HL-60/S4 (cell line): ENCODE results near the gene MARS1.
"Not testable (repeated sequence)": the region's sequence is repeated elsewhere in the genome, so short reads cannot be mapped to it uniquely, and the experiment has no call there.

Experiments
- in situ Hi-C: fragments of 300-500 bp; cut with MboI; formaldehyde crosslinking; loops from 2 replicates; pipeline ENCODE4 v1.14.3; 2022; ENCODE audit warnings: low sequenced_read_pairs

Gene MARS1

GRCh38 chr12:57515408-57515933, 27.6 kb downstream of the MARS1 start:
- in situ Hi-C loops, result no loop called here

- in situ Hi-C loops, result no loop called here
Measured at GRCh38 chr12:57515934-57516541, 28.2 kb downstream of the MARS1 start.

- in situ Hi-C loops, result no loop called here
Measured at GRCh38 chr12:57516617-57517153, 28.8 kb downstream of the MARS1 start.

GRCh38 chr12:57517187-57517586, 29.3 kb downstream of the MARS1 start:
- in situ Hi-C loops, result no loop called here

GRCh38 chr12:57517718-57518117, 29.9 kb downstream of the MARS1 start:
- in situ Hi-C loops, result not testable (repeated sequence)

- in situ Hi-C loops, result no loop called here
Measured at GRCh38 chr12:57518176-57518919, 30.5 kb downstream of the MARS1 start.

- in situ Hi-C loops, result no loop called here
Measured at GRCh38 chr12:57518920-57519795, 31.3 kb downstream of the MARS1 start.

- in situ Hi-C loops, result no loop called here
Measured at GRCh38 chr12:57519796-57520052, 31.9 kb downstream of the MARS1 start.

- in situ Hi-C loops, result no loop called here
Measured at GRCh38 chr12:57520053-57520818, 32.4 kb downstream of the MARS1 start, which contains the start of gene DDIT3. DDIT3 (minus strand) TSS chr12:57520514; CDS start chr12:57517406, 3,108 bp downstream.

- in situ Hi-C loops, result no loop called here
Measured at GRCh38 chr12:57521525-57522010, 33.7 kb downstream of the MARS1 start.

- in situ Hi-C loops, result no loop called here
Measured at GRCh38 chr12:57522011-57522886, 34.4 kb downstream of the MARS1 start, which contains the start of gene MBD6. MBD6 (plus strand) TSS chr12:57522824; CDS start chr12:57524304, 1,480 bp downstream.

GRCh38 chr12:57522887-57523705, 35.2 kb downstream of the MARS1 start:
- in situ Hi-C loops, result no loop called here

GRCh38 chr12:57523706-57524614, 36.1 kb downstream of the MARS1 start:
- in situ Hi-C loops, result no loop called here

GRCh38 chr12:57524814-57525614, 37.1 kb downstream of the MARS1 start:
- in situ Hi-C loops, result no loop called here

GRCh38 chr12:57525615-57526383, 37.9 kb downstream of the MARS1 start:
- in situ Hi-C loops, result no loop called here
